Gastrocnemius medialis (tissue), 4 donors: ENCODE results near the gene RANBP17.

Experiments used
- POLR2A ChIP-seq, 2 donors: fragments of 450-650 bp; IDR thresholded peaks; one replicate each; pipeline ENCODE4 v1.6.1; 2017; ENCODE audit warnings: antibody characterized with exemption in 2 of 2, mild to moderate bottlenecking in 2 of 2, moderate library complexity in 2 of 2
- TF ChIP-seq, protein P1 (sequence below), 5 experiments: fragments of 450-650 bp in 3 of 5; fragments of 200-600 bp in 2 of 5; sonication (generic) in 2 of 5; IDR thresholded peaks in 4 of 5; conservative IDR thresholded peaks in 1 of 5; 1 replicate in 4 of 5; 2 replicates in 1 of 5; pipeline ENCODE4 v1.5.1; 2016 to 2019; ENCODE audit warnings: antibody characterized with exemption in 5 of 5, mild to moderate bottlenecking in 3 of 5, moderate library complexity in 3 of 5

DNA sequence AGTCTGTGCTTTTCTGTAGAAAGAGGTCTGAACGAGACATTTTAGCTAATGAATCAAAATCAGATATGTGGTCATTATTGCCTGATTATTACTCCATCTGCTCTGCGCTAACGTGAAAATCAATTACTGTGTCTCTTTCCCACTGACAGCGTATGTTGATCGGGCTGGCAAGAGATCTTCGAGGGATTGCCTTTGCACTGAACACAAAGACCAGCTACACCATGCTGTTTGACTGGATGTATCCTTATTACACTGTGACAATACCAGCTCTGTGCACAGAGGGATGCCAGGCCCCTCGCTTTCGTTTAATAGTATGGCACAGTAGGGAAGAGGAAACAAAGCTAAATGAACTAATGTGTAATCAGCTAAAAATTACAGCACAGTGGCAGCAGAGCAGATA, 343.6 kb downstream of the RANBP17 start:
- TF ChIP-seq POLR2A (IDR thresholded peaks at IDR 0.05) = no peak
- TF ChIP-seq, protein P1, sequence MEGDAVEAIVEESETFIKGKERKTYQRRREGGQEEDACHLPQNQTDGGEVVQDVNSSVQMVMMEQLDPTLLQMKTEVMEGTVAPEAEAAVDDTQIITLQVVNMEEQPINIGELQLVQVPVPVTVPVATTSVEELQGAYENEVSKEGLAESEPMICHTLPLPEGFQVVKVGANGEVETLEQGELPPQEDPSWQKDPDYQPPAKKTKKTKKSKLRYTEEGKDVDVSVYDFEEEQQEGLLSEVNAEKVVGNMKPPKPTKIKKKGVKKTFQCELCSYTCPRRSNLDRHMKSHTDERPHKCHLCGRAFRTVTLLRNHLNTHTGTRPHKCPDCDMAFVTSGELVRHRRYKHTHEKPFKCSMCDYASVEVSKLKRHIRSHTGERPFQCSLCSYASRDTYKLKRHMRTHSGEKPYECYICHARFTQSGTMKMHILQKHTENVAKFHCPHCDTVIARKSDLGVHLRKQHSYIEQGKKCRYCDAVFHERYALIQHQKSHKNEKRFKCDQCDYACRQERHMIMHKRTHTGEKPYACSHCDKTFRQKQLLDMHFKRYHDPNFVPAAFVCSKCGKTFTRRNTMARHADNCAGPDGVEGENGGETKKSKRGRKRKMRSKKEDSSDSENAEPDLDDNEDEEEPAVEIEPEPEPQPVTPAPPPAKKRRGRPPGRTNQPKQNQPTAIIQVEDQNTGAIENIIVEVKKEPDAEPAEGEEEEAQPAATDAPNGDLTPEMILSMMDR (IDR thresholded peaks at IDR 0.05 in 4 of 5, conservative IDR thresholded peaks at IDR 0.05 in 1 of 5) = no peak
